Testis (tissue), 3 donors: ENCODE measurements around the gene RPS10. TPM values are rescaled to one million over a fixed set of nuclear protein-coding genes. Genes with fewer than 3 reads are reported as not detected.
A peak's percentile ranks its signal among the peaks of the same experiment; 100 is the strongest.

Experiments
- DNase-seq: peaks from one replicate; pipeline ENCODE4 v3.0.0-alpha.2; 2019
- H3K27ac ChIP-seq, 2 donors: fragments of 200-600 bp; sonication (generic); one replicate each; pipeline ENCODE4 v1.5.1; 2019
- H3K27me3 ChIP-seq: fragments of 200-600 bp; sonication (generic); one replicate; pipeline ENCODE4 v1.5.1; 2019
- H3K36me3 ChIP-seq: fragments of 200-600 bp; sonication (generic); one replicate; pipeline ENCODE4 v1.5.1; 2017; ENCODE audit warnings: low read depth; ENCODE audit errors: missing control alignments
- H3K4me1 ChIP-seq: fragments of 200-600 bp; sonication (generic); one replicate; pipeline ENCODE4 v1.5.1; 2019
- H3K4me3 ChIP-seq, 2 donors: fragments of 200-600 bp; sonication (generic); one replicate each; pipeline ENCODE4 v1.5.1; 2017 to 2019
- H3K9me3 ChIP-seq: fragments of 200-600 bp; sonication (generic); one replicate; pipeline ENCODE4 v1.5.1; 2017
- POLR2A ChIP-seq: fragments of 450-650 bp; IDR thresholded peaks from one replicate; pipeline ENCODE4 v1.6.1; 2017; ENCODE audit warnings: antibody characterized with exemption, mild to moderate bottlenecking, moderate library complexity
- WGBS, 2 donors: methylation state at CpG; one replicate each; pipeline ENCODE4 v1.1.5; 2018; 5-methylcytosine and 5-hydroxymethylcytosine counted together
- intact Hi-C: fragments of 100-400 bp; cut with DNase I; formaldehyde crosslinking; loops from one replicate; pipeline ENCODE4 v1.15.1; 2023; ENCODE audit warnings: low total_unique reads
- polyA plus RNA-seq: library from polyadenylated mRNA; stranded (reverse); fragments of 350-450 nt; fragmentation: Illumina TruSeq; extraction: RNeasy Lipid Tissue Mini Kit (QIAGEN cat#74804); gene quantifications from one replicate; pipeline ENCODE4 v1.2.3, GENCODE V29; 2014; ENCODE audit warnings: low read depth, low replicate concordance; ENCODE audit not compliant: insufficient read depth
- total RNA-seq, 2 donors: library from RNA; depleted of rRNA; stranded (reverse); fragments of >200 nt; gene quantifications; one replicate each; pipeline ENCODE4 v1.2.3, GENCODE V29; 2016
- TF ChIP-seq, protein P1 (sequence below), 3 experiments: fragments of 450-650 bp in 2 of 3; fragments of 200-600 bp in 1 of 3; sonication (generic) in 1 of 3; IDR thresholded peaks; one replicate each; pipeline ENCODE4 v1.5.1; 2016 to 2019; ENCODE audit warnings: antibody characterized with exemption in 3 of 3, mild to moderate bottlenecking in 2 of 3, moderate library complexity in 1 of 3

The RPS10 gene
- total and polyA plus RNA-seq, 3 donors from 2014 or later = 926 to 1,691 (median 1,309) TPM

DNA sequence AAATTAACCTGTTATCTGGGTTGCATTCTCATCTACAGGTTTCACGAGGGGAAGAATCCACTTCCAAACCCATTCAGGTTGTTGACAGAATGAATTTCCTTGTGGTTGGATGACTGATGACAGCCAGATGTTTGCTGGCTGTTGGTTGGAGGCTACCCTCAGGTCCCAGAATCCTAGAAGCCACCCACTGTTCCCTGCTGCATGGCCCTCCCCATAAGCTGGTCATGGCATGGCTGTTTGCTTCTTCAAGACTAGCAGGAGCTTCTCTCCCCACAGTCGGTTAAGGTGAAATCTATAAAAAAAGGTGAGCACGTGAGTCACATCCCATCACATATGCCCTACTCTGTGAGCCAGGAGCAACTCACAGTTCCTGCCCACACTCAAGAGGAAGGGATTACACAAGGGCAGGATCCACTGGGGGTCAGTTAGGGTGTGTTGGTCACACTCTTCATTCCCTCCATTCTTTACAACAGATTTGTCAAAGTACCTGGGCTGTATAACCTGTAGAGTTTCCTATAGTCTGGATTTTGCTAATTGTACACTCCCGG lies 19.5 kb upstream of the RPS10 start:
- Histone ChIP-seq H3K27me3 (no peaks in the 10 kb centered on the region), H3K27ac (no peak overlapping the region), H3K36me3 (no peaks in the 10 kb centered on the region), H3K9me3 (no peaks in the 10 kb centered on the region), H3K4me3 (no peak overlapping the region), H3K4me1 (no peaks in the 10 kb centered on the region)
- TF ChIP-seq, protein P1, sequence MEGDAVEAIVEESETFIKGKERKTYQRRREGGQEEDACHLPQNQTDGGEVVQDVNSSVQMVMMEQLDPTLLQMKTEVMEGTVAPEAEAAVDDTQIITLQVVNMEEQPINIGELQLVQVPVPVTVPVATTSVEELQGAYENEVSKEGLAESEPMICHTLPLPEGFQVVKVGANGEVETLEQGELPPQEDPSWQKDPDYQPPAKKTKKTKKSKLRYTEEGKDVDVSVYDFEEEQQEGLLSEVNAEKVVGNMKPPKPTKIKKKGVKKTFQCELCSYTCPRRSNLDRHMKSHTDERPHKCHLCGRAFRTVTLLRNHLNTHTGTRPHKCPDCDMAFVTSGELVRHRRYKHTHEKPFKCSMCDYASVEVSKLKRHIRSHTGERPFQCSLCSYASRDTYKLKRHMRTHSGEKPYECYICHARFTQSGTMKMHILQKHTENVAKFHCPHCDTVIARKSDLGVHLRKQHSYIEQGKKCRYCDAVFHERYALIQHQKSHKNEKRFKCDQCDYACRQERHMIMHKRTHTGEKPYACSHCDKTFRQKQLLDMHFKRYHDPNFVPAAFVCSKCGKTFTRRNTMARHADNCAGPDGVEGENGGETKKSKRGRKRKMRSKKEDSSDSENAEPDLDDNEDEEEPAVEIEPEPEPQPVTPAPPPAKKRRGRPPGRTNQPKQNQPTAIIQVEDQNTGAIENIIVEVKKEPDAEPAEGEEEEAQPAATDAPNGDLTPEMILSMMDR (IDR thresholded peaks at IDR 0.05) = no peak
- TF ChIP-seq POLR2A = no peak
- DNase-seq = no peak
- WGBS, 2 donors = 55 to 77% methylated on average over 4 of the region's 4 CpGs
- intact Hi-C loops = no loop called here

DNA sequence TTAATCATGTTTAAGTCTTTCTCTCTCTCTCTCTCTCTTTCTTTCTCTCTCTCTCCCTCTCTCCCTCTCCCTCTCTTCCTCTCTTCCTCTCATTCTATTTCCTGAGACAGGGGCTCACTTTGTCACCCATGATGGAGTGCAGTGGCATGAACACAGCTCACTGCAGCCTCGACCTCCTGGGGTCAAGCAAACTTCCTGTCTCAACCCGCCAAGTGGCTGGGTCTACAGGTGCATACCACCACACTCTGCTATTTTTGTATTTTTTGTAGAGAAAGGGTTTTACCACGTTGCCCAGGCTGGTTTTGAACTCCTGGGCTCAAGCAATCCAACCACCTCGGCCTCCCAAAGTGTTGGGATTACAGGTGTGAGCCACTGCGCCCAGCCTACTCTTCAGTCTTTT lies 15.7 kb upstream of the RPS10 start:
- no peaks in the 10 kb centered on the region for H3K4me1 ChIP-seq
- 74 to 82% methylated on average over 5 of the region's 5 CpGs for WGBS, 2 donors
- no peak for TF ChIP-seq POLR2A
- TF ChIP-seq, protein P1 (IDR thresholded peaks at IDR 0.05) = no peak

DNA sequence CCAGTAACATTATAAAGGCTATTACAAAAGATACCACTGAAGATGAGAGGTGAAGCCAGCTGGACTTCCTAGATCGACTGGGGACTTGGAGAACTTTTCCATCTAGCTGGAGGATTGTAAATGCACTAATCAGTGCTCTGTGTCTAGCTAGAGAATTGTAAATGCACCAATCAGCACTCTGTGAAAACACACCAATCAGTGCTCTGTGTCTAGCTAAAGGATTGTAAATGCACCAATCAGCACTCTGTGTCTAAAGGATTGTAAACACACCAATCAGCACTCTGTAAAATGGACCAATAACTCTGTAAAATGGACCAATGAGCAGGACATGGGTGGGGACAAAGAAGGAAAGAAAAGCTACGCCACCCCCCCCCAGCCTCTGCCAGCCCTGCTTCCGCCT lies 13.6 kb upstream of the RPS10 start:
- intact Hi-C loops = no loop called here
- H3K27me3 ChIP-seq = no peaks in the 10 kb centered on the region
- no peak for DNase-seq
- no peak overlapping the region for H3K27ac ChIP-seq
- H3K4me3 ChIP-seq = no peak overlapping the region
- WGBS, 2 donors = 96 to 97% methylated on average over 2 of the region's 3 CpGs
- no peaks in the 10 kb centered on the region for H3K4me1 ChIP-seq
- H3K9me3 ChIP-seq = no peaks in the 10 kb centered on the region
- no peaks in the 10 kb centered on the region for H3K36me3 ChIP-seq
- no peak for TF ChIP-seq POLR2A
- TF ChIP-seq, protein P1 (IDR thresholded peaks at IDR 0.05) = no peak

More for the DNA sequence above, 15.7 kb upstream of the RPS10 start:
- no peaks in the 10 kb centered on the region for H3K9me3 ChIP-seq
- DNase-seq = no peak
- H3K36me3 ChIP-seq = no peaks in the 10 kb centered on the region
- no peaks in the 10 kb centered on the region for H3K27me3 ChIP-seq
- no peak overlapping the region for H3K27ac ChIP-seq
- H3K4me3 ChIP-seq = no peak overlapping the region
- intact Hi-C loops = no loop called here

DNA sequence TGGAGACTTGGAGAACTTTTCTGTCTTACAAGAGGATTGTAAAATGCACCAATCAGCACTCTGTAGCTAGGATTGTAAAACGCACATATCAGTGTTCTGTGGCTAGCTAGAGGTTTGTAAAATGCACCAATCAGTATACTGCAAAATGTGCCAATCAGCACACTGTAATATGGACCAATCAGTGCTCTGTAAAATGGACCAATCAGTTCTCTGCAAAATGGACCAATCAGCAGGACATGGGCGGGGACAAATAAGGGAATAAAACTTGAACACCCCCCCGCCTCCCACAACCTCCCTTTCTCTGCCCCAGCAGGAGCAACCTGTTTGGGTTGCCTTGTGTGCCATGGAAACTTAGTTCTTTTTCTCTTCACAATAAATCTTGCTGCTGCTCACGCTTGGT lies 12.8 kb upstream of the RPS10 start:
- intact Hi-C loops = no loop called here
- Histone ChIP-seq H3K4me1 (no peaks in the 10 kb centered on the region), H3K9me3 (no peaks in the 10 kb centered on the region), H3K36me3 (no peaks in the 10 kb centered on the region), H3K27ac (no peak overlapping the region), H3K27me3 (no peaks in the 10 kb centered on the region), H3K4me3 (no peak overlapping the region)
- DNase-seq = peak; percentile 38
- WGBS, 2 donors = 55 to 85% methylated on average over 4 of the region's 4 CpGs
- TF ChIP-seq POLR2A = no peak
- TF ChIP-seq, protein P1 (IDR thresholded peaks at IDR 0.05) = no peak

DNA sequence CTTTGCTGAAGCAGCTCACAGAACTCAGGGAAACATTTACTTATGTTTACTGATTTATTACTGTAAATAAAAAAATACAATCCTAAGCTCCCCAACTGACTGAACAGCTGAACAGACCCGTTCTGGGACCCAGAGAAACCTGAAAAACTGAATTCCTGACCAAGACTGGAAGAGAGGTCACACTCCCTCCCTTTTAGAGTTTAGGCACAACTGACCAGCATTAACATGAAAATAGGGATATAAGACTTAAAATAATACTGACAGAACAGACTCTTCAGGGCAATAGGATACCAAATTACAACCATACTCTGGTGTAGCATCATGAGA lies 11.7 kb upstream of the RPS10 start:
- Histone ChIP-seq H3K27me3 (no peaks in the 10 kb centered on the region), H3K36me3 (no peaks in the 10 kb centered on the region), H3K4me3 (peak overlapping the region; percentile 7 to 45), H3K9me3 (no peaks in the 10 kb centered on the region), H3K4me1 (no peaks in the 10 kb centered on the region), H3K27ac (no peak overlapping the region)
- TF ChIP-seq, protein P1 (IDR thresholded peaks at IDR 0.05) = no peak
- TF ChIP-seq POLR2A = no peak
- intact Hi-C loops = no loop called here
- 56 to 64% methylated on average over 1 of the region's 1 CpG for WGBS, 2 donors
- DNase-seq = no peak
